HG03520 (cell line): ENCODE measurements around the gene BLCAP.
"Not testable (repeated sequence)": the region's sequence is repeated elsewhere in the genome, so short reads cannot be mapped to it uniquely, and the experiment has no call there.

Source experiments
- ATAC-seq: cut with Tn5 transposase; IDR thresholded peaks from one replicate; pipeline ENCODE4 v1.9.1; 2021; ENCODE audit warnings: mild to moderate bottlenecking, moderate library complexity; ENCODE audit not compliant: unreplicated experiment

BLCAP gene

DNA sequence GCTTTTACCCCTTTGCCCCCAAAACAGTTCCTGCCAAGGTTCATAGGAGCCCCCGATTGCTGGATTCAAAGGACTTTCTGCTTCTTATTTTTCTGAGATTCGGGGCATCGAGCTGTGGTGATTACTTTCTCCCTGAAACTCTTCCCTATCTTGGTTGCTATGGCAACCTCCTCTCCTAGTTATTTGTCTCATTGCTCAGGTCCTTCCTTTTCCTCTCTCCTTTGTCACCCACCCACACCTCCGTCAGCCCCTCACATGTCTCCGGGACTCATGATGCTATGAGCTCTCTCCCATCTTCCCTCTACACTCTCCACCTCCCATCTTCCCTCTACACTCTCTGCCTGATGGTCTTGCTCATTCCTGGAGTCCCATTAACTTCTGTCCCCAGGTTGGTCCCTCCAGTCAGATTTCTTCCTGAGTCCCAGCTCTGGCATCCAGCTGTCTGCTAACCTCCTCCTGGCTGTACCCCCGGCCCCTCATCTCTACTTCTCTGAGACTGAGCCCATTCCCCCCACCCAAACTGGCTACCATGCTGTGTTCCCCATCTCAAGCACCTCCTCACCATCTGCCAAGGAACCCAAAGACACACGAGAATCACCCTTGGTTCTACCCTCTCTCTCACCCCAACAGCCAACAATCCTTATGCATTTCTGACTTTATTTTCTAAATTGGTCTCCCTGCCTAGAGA lies 36.9 kb downstream of the BLCAP start:
- ATAC-seq: no peak

DNA sequence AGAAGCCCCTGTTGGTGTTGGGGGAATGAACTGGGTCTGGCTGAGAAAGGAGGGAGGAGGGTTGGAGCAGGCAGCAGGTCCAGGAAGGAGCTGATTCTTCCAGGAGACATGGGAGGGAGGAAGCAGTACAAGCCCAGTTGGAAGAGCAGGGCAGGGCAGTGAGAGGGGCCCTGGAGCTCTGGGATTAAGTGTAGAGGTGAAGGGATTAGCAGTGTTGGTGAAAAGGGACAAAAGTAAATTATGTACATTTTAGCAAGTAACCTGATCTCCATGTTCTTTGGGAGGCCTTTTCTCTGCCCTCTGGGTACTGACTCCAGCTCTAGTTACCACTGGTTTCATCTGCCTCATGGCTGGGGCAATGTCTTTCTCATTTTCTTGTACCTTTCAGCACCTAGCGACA lies 41.5 kb downstream of the BLCAP start:
- not testable (repeated sequence) for ATAC-seq

DNA sequence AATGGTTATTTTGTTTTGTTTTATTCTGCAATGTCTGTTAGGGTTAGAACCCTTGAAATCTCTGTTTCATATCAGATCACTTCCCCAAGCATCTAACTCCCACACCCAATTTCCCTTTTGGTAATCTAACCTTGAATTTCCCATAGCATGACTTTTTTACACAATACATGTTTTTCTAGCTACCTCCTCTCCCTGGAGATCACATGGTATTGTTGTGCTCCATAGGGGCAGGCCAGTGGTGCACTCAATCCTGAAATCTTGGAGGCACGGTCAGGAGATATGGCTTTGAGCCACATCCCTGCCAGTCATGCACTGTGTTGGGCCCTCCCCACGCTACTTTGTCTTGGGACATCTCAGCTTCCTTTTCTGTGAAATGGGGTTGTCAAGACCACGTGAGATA lies 43.3 kb downstream of the BLCAP start:
- no peak for ATAC-seq

DNA sequence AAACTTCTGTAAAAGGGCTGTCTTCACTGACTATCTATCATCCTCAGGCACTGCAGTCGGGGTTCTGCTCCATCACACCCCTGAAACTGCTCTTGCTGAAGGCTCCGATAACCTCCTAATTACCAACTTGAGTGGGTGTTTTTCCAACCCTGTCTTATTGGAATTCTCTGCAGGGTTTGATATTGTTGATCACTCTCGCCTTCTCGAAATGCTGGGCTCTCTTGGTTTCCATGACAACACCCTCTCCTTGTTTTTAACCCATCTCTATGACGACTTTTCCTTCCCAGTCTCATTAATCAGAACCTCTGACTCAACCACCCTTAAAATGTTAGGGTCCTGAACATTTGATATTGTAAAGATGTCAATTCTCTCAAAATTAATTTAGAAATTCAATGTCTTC lies 46.1 kb downstream of the BLCAP start:
- no peak for ATAC-seq

DNA sequence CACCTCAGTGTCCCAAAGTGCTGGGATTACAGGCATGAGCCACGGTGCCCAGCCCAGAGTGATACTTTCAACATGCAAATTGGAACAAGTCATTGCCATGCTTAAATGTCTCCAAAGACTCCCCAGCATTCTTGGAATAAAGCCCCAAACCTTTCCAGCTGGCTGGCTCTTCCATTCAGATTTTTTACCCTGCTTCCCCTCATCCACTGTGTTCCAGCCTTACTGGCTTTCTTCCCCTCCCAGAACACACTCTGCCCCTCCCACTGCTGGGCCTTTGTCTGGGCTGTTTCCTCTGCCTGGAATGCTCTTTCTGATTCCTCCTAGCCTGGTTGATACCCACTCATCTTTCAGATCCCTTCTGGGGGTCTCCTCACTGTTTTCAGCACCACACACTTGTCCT lies 46.8 kb downstream of the BLCAP start:
- no peak for ATAC-seq

DNA sequence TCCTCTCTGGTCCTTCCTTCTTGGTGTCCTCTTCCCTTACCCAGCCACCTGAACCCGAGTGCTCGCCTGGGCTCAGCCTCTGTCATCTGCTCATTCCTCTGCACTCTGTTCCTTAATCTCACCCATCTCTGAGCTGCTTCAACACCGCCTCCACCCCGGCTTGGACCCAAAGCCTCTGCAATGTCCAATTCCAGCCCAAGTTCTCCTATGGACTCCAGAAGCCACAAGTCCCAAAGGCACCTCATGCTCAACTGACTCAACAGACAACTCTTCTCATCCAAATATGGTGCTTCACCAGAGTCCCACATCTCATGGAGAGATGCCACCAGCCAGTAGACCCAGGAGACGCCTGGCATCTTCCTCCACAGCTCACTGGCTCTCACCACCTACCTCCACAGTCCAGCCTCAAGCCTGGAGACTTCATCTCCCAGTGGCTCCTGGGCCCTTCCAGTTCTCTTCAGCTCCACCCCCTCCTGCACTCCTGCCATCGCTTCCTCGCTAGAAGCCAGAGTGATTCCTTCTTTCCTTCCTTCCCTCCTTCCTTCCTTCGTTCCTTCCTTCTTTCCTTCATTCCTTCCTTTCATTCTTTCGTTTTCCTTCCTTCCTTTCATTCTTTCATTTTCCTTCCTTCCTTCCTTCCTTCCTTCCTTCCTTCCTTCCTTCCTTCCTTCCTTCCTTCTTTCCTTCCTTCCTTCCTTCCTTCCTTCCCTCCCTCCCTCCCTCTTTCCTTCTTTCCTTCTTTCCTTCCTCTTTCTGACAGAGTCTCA lies 47.6 kb downstream of the BLCAP start:
- ATAC-seq: no peak

DNA sequence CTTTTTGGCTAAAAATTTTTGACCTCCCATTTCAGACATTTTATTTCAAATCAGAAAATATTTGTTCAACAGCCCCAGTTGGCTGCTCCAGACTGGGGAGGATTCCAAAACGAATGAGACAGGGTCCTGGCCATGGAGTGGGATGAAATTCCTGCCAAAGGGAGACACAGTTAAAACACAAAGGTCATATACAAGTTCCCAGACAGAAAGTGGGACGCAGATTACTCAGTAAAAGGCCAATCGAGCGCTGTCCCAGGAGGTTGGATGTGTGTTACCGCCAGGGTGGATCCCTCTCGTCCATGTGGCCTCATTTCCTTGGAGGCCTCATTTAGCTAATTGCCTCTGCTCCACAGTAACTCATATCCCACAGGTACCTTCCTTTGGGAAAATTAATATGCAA lies 48.4 kb downstream of the BLCAP start:
- no peak for ATAC-seq

DNA sequence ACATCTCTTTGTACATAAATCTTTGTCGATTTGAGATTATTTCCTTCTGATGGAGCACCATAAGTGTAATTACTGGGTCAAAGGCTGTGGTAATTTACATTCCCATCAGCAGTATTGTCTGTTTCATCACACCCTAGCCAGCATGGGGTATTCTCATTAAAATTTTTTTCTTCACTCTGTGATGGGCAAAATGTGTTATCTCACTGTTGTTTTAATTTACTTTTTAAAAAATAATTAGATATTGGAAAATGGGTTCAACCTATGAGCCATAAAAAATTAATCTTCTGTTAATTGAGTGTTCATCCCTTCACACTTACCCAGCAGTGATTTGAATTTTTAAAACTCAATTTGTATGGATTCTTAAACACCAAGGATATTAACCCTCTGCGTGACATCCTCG lies 50.6 kb downstream of the BLCAP start:
- no peak for ATAC-seq

DNA sequence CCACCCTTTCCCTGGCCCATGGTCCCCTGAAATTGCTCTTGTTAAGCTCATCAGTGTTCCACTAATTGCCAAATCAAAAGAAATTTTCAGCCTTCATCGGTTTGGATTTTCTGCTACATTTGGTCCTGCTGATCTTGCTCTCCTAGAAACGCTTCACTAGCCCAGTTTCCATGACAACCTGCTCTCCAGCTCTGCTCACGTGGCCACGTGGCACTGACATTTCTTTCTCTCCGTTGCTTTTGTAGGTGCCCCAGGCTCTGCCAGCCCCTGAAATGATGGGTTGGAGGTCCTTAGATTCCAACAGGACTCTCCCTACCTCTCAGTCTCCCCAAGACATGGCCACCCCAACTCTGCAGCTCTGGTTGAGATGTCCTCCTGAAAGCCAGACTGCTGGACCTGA lies 52.4 kb downstream of the BLCAP start:
- ATAC-seq: no peak

DNA sequence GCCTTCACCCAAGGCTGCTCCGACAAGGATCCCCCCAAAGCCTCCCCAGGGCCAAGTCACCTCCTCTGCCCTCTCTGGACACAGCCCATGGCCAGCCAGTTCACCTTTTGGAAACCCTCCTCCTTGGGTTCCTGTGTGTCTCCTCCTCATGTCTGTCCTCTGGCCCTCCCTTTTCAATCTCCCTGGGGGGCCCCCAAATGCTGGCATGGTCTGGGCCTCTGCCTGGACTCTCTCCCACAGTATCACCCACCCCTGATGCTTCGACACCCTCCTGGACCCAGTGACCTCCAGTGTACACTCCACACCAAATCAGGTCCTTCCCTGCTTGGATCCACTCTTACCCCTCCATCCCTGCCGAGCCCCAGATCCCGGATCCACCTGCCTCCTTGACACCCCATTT lies 53.3 kb downstream of the BLCAP start:
- no peak for ATAC-seq

DNA sequence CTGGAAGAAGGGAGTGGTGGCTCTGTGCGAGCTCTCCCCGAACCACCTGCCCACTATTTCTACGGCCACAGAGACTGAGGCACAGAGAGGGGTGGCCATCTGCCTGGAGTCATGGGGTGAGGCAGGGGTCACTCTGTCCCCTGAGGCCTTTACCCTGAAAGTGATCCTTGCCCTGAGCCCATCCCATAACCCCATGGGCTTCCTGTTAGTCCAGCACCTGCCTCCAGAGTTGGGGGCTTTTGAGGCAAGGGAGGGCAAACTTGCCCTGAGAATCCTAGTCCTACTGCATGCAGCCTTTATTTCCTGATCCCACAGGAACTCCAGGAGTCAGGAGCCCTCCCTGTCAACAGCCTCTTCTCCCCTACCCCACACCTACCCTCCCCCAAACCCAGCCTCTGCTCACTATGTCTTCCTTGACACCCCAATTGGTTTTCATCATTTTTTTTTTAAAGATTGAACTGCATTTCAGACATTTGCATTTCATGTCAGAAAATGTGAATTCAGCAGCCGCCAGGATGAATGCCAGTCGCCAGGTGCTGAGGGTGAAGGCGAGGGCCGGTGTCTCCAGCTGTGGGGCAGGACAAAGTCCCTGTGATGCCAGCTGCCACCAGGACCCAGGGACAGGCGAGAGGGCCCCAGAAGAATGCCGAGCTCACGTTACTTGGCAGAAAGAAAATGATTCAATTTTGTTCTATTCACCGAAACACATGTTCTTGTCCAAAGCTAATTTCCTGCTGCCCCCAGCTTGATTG lies 54.3 kb downstream of the BLCAP start:
- ATAC-seq: no peak

DNA sequence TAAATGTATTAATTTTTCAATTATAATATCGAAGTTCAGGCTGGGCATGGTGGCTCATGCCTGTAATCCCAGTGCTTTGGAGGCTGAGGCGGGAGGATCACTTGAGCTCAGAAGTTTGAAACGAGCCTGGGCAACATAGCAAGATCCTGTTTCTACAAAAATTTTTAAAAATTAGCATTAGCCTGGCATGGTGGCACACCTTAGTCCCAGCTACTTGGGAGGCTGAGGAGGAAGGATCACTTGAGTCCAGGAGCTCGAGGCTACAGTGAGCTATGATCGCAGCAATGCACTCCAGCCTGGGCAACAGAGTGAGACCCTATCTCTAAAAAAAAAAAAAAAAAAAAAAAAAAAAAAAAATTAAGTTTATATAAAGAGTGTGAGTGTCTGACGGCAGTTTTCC lies 55.2 kb downstream of the BLCAP start:
- ATAC-seq: not testable (repeated sequence)

DNA sequence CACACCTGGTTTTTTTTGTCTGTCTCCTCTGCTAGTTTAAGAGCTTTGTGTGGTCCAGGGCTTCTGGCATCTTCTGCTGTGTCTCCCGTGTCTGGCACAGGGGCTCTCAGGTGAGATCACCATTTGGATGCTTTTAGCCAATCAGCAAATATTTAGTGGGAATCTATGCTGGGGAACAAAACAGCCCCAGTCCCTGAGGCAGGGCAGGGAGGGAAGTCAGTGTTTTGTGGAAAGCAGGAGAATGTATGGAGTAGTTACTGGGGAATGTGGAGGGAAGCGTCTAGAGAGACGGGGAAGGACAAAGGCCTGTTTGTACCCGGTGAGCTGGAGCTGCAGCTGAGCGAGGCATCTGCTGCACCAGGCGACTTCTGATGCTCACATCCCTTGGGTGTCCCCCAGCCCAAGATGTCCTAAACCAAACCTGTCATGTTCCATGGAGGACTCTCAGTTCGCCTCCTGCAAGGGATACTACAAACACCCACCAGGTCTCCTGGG lies 55.9 kb downstream of the BLCAP start:
- ATAC-seq: no peak

DNA sequence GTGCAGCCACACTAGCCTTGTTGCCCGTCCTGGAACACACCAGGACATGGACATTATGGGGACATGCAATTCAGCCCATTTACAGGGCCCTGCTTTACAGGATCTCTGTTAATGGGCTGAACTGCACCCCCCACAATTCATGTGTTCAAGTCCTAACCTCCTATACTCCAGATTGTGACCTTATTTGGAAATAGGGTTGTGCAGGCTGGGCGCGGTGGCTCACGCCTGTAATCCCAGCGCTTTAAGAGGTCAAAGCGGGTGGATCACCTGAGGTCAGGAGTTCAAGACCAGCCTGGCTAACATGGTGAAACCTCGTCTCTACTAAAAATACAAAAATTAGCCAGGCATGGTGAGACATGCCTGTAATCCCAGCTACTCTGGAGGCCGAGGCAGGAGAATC lies 57.5 kb downstream of the BLCAP start:
- ATAC-seq: not testable (repeated sequence)

DNA sequence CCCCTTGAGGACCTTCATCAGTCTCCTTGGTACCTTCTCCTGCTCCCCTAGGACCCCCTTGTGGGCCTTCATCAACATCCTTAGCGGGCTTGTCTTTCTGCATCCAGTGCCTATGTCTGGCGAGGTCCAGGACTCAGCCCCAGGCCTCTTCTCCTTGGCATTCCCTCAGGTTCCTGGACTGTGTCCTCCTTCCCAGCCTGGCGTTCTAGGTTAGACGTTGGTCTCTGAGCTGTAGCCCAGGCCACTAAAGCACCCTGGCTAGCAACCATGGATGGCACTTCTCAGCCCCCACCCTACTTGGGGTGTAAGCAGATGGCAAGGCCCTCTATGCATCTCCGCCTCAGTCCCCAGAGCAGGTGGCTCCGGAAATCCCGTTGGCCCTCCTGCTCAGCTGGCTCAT lies 58.1 kb downstream of the BLCAP start:
- no peak for ATAC-seq

DNA sequence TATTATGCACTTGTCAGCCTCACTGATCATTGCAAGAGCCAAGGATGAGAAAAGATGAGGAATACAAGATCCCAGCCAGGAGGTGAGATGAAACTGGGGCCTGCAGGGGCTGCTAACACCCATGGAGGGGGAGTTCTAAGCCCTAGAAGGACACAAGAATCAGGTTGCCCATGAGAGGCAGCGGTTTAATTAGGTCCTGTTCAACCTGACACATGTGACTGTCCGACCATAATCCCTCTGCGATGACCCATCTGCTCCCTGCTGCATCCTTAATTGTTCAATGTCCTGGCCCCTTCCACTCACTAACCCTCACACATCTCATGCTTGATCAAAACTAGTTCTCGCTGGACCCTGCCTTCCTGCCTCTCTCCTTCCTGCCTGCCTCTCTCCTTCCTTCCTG lies 58.8 kb downstream of the BLCAP start:
- ATAC-seq: no peak
